SK-N-SH treated with all-trans-retinoic acid at 6 μM for 48 hours (cell line): ENCODE data around the gene IGDCC3.

Source experiments
- ATAC-seq: fragments of 200-7000 bp; cut with Tn5 transposase; 3 replicates; pipeline ENCODE4 v1.9.1; 2020; ENCODE audit warnings: mild to moderate bottlenecking, moderate library complexity
- ARNTL ChIP-seq: fragments of 450-650 bp; formaldehyde crosslinking; IDR thresholded peaks from 2 replicates; pipeline ENCODE4 v1.5.0; 2020; ENCODE audit warnings: low read depth, mild to moderate bottlenecking, moderate library complexity, borderline replicate concordance
- CREB5 ChIP-seq: fragments of 250-450 bp; sonication (Bioruptor Pico); IDR thresholded peaks from 2 replicates; pipeline ENCODE4 v1.5.1; 2020; ENCODE audit warnings: low read depth, mild to moderate bottlenecking, moderate library complexity
- CSDC2 ChIP-seq: fragments of 250-450 bp; sonication (Bioruptor Pico); IDR thresholded peaks from 2 replicates; pipeline ENCODE4 v1.5.0; 2020; ENCODE audit warnings: mild to moderate bottlenecking, moderate library complexity
- CSRNP3 ChIP-seq: fragments of 250-450 bp; sonication (Bioruptor Pico); IDR thresholded peaks from 2 replicates; pipeline ENCODE4 v1.5.1; 2021; ENCODE audit warnings: mild to moderate bottlenecking, moderate library complexity
- ISL1 ChIP-seq: fragments of 250-450 bp; sonication (Bioruptor Pico); IDR thresholded peaks from 2 replicates; pipeline ENCODE4 v2.1.2; 2022; ENCODE audit warnings: mild to moderate bottlenecking, moderate library complexity
- OSR1 ChIP-seq: fragments of 250-450 bp; sonication (Bioruptor Pico); IDR thresholded peaks from 2 replicates; pipeline ENCODE4 v1.8.0; 2022; ENCODE audit warnings: moderate library complexity, mild to moderate bottlenecking, inconsistent platforms
- PATZ1 ChIP-seq: fragments of 250-450 bp; sonication (Bioruptor Pico); IDR thresholded peaks from 2 replicates; pipeline ENCODE4 v1.8.0; 2020; ENCODE audit warnings: mild to moderate bottlenecking, moderate library complexity, borderline replicate concordance
- POU6F1 ChIP-seq: fragments of 250-450 bp; sonication (Bioruptor Pico); IDR thresholded peaks from 2 replicates; pipeline ENCODE4 v1.8.0; 2021; ENCODE audit warnings: low read depth, mild to moderate bottlenecking, moderate library complexity, borderline replicate concordance
- RARB ChIP-seq: fragments of 250-450 bp; sonication (Bioruptor Pico); IDR thresholded peaks from 2 replicates; pipeline ENCODE4 v1.8.0; 2021; ENCODE audit warnings: mild to moderate bottlenecking, moderate library complexity
- SNAI2 ChIP-seq: fragments of 250-450 bp; sonication (Bioruptor Pico); IDR thresholded peaks from 2 replicates; pipeline ENCODE4 v1.5.0; 2020; ENCODE audit warnings: mild to moderate bottlenecking, moderate library complexity
- TCF4 ChIP-seq: fragments of 250-450 bp; sonication (Bioruptor Pico); IDR thresholded peaks from 2 replicates; pipeline ENCODE4 v1.8.0; 2021; ENCODE audit warnings: mild to moderate bottlenecking, moderate library complexity, borderline replicate concordance
- TOX ChIP-seq: fragments of 250-450 bp; sonication (Bioruptor Pico); IDR thresholded peaks from 2 replicates; pipeline ENCODE4 v1.8.0; 2021; ENCODE audit warnings: mild to moderate bottlenecking, moderate library complexity, borderline replicate concordance
- TSHZ2 ChIP-seq: fragments of 250-450 bp; sonication (Bioruptor Pico); IDR thresholded peaks from 2 replicates; pipeline ENCODE4 v1.5.0; 2020; ENCODE audit warnings: mild to moderate bottlenecking, moderate library complexity
- ZFP30 ChIP-seq: fragments of 450-650 bp; formaldehyde crosslinking; IDR thresholded peaks from 2 replicates; pipeline ENCODE4 v1.5.0; 2022; ENCODE audit warnings: mild to moderate bottlenecking, moderate library complexity
- ZNF565 ChIP-seq: fragments of 450-650 bp; formaldehyde crosslinking; conservative IDR thresholded peaks from 2 replicates; pipeline ENCODE4 v1.5.0; 2020; ENCODE audit warnings: low read depth, mild to moderate bottlenecking, moderate library complexity
- ZNF70 ChIP-seq: fragments of 450-650 bp; formaldehyde crosslinking; IDR thresholded peaks from 2 replicates; pipeline ENCODE4 v1.5.0; 2020; ENCODE audit warnings: mild to moderate bottlenecking, moderate library complexity
- ZNF8 ChIP-seq: fragments of 450-650 bp; formaldehyde crosslinking; IDR thresholded peaks from 2 replicates; pipeline ENCODE4 v1.5.0; 2020; ENCODE audit warnings: mild to moderate bottlenecking, moderate library complexity

Gene IGDCC3

GRCh38 chr15:65402961-65403360, 25.2 kb upstream of the IGDCC3 start:
- no peak for TF ChIP-seq OSR1 (CRISPR knock-in tag)
- no peak for TF ChIP-seq ISL1
- TF ChIP-seq TSHZ2 (CRISPR knock-in tag) = no peak
- TF ChIP-seq CSDC2 = no peak
- TF ChIP-seq ZNF8 (CRISPR knock-in tag) = no peak
- TF ChIP-seq, all 23 proteins: peak for 0

GRCh38 chr15:65401611-65402240, 23.9 kb upstream of the IGDCC3 start:
- peak; percentile 20 for ATAC-seq
- TF ChIP-seq TCF4 (no peak), RARB (CRISPR knock-in tag) (no peak), POU6F1 (CRISPR knock-in tag) (no peak), TOX (CRISPR knock-in tag) (no peak), ZNF8 (CRISPR knock-in tag) (no peak), OSR1 (CRISPR knock-in tag) (no peak), SNAI2 (CRISPR knock-in tag) (no peak), PATZ1 (CRISPR knock-in tag) (no peak), ZNF565 (CRISPR knock-in tag) (no peak), CREB5 (no peak)
- TF ChIP-seq, all 23 proteins: peak for 0

More at GRCh38 chr15:65402961-65403360, 25.2 kb upstream of the IGDCC3 start:
- no peak for ATAC-seq

- no peak for TF ChIP-seq CREB5
- TF ChIP-seq ZNF70 (CRISPR knock-in tag) = no peak
- TF ChIP-seq ARNTL = no peak
- no peak for TF ChIP-seq PATZ1 (CRISPR knock-in tag)
- no peak for TF ChIP-seq RARB (CRISPR knock-in tag)
- no peak for TF ChIP-seq ZFP30 (CRISPR knock-in tag)
- TF ChIP-seq CSDC2 = no peak
- TF ChIP-seq CSRNP3 (CRISPR knock-in tag) = no peak
- TF ChIP-seq TOX (CRISPR knock-in tag) = no peak
- no peak for TF ChIP-seq SNAI2 (CRISPR knock-in tag)
- no peak for TF ChIP-seq ZNF8 (CRISPR knock-in tag)
- TF ChIP-seq OSR1 (CRISPR knock-in tag) = no peak
- ATAC-seq = peak; percentile 96
Observed at GRCh38 chr15:65400760-65401610, 23.2 kb upstream of the IGDCC3 start.
